AML-193 (cell line): ENCODE data around the gene HOXA2.

Experiments
- DNase-seq, 2 experiments: peaks; one replicate each; lab custom pipeline; 2025; lab: John Stamatoyannopoulos, UW

The HOXA2 gene

DNA sequence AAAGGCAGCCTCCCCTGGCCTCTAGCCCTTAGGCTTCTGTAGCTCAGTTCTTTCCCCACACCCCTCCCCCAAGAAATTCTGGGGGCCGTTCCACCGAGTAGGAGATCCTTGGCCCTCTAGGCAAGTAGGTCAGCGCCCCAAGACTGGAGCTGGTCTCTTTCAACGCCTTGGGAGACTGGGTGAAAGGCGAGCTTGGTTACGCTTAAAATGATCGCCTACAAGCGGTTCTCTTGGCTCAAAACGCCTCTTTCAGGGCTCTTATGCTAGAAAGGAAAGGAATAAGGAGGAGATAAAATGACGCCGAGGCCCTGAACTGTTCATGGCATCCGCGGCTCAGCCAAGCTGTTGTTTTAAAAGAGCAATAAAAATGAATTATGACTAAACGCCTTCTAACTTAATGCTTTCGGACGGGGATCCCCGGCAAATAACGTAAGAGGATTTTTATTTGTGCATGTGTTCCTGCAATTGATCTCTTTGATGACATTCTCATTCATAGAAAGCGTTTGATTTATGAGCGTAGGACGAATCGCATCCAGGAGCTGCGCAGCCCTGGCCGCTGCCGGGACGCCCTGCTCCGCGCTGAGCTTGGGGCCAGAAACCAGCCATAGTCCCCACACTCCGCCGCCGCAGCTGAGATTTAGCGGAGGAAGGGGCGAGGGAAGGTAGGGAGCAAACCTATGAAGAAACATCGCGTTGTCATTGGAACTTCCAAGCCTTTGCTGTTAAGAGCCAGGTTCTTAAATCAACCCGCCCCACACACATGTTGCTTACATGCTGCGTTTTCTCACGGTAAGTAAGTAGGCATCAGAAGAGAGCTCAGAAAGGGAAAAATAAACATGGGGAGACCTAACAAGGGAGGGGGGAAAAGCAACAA, 3.7 kb downstream of the HOXA2 start:
- no peak for DNase-seq

DNA sequence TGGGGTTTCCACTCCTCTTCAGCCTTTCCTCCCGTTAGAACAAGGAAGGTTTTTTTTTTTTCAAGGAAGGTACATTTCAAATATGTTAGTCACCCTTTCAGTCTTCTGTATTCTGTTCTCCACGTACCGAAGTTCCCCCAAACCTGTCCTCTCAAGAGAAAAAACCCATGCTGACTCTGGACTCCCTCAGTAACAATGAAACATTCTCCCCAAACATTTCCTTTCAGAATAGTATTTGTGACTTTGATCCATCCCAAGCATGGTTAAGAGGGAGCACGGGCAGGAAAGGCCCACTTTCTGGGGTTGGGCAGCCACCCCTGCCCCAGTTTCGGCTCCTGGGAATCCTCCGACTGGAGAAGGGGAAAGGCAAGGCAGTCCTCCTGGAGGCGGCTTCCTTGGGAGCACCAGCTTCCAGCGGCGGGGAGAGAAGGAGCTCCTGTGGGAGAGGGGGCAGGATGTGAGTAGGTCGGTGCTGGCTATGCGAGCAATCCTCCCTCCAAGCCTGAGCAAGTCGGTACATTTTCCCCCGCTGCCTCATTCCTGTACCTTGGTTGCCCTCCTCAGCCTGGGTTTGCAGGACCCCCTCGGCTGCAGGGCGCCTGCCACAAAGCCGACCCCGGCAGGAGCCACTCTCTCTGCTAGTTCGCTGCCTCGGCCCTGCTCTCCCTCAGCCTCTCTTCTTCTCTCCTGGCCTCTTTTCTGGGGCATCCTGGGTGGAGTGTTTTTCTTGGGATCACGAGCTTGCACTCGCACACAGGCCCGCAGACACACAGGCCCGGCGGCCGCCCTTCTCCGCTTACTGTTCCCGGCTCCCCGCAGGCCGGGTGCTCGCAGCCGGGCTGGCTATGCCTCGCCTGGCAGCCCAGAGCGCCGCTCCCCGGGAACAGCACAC, 4.6 kb downstream of the HOXA2 start:
- DNase-seq: no peak

DNA sequence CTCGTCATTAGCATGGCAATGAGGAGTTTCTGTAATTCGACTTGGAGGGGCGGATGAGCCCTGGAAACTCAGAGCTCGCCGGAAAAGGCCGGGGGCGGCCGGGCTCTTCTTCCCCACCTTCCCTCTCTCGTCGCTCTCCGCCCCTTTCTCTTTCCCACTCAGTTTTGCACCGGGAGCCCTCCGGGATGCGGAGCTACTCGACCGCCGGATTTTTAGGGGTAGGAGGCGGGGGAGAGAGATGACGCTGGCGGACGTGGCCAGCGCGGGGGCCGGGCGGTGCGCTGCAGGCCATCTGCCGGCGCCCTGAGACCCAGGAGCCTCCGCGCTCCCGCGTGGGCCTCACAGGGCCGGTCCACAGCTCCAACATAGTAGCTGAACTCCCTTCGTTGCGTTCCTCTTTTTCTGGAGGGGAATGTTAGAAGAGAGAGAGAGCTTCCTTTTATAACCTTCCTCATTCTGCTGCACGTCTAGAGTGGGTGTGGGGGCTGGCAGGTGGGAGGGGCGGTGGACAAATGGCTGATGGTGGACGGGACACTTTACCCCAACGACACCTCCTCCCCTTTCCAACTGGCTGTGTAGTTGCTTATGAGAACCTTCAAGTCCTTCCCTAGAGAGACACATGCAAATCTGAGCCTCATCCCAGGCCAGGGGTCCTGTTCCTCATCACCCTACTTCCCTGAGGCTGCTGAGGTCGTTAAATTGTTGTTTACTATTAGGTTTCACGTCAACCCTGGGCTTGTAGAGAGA, 5.5 kb downstream of the HOXA2 start:
- no peak for DNase-seq

DNA sequence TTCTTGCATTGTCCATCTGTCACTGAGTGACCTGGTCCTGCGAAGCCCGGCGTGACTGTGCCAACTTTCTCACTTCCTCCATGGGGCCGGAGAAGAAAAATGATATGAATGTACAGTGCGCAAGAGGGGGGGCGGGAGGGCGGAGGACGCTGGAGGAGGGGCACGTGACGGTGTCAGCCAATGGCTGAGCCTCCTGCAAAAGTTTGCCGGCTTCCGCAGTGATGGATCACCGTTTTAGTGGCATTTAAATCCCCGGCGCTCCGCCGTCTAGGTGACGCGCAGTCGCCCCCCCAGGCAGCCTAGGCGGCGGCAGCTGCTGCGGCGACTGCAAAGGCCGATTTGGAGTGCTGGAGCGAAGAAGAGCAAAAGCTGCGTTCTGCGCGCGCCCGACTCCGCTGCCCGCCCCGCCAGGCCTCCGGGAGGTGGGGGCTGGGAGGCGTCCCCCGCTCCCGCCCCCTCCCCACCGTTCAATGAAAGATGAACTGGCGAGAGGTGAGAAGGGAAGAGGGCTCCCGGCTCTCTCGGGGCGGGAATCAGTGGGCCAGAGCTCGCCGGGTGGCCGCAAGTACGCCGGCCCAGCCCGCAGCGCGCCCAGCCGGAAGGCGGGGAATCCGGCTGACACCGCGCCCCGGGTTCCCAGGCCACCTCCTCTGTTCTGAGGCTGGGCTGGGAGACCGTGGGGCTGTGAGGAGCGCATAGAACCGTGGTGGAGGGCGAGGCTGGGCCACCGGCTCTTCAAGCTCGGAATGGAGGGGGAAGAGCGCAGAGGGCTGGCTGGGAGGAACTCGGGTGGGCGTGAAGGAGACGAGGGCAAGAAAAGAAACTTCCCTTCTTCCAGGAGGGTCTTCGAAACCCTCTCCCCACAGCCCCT, 6.4 kb downstream of the HOXA2 start, which contains the start of gene HOXA1:
TSS of gene HOXA1 (minus strand) at position 104 of the 871 bp plus-strand sequence. CDS start at position 16, 88 bp downstream.
- DNase-seq: no peak

DNA sequence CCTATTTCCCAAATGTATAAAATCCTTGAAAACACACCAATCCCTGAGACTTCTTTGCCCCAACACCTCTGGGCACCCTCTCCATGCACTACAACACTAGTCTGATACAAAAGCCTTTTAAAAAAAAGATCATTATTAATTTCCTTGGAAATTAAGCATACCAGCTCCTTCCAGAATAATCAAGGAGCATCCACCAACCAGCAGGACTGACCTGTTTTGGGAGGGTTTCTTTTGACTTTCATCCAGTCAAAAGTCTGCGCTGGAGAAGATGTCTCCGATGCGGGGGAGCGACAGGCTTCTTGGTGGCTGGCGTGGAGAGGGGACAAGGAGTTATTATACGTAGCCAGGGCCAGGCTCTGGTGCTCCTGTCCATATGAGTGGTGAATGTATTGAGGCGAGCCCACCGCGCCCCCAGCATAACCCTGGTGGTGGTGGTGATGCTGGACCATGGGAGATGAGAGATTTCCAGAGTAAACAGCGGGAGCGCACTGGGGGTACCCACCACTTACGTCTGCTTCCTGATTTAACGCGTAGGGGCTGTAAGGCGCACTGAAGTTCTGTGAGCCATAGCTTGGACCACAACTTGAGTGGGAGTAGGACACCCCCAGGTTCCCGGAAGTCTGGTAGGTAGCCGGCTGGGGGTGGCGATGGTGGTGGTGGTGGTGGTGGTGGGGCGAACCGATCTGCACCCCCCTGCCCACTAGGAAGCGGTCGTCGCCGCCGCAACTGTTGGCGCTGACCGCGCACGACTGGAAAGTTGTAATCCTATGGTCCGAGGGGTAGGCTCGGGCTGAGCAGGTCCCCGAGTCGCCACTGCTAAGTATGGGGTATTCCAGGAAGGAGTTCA, 7.2 kb downstream of the HOXA2 start:
- DNase-seq: no peak

DNA sequence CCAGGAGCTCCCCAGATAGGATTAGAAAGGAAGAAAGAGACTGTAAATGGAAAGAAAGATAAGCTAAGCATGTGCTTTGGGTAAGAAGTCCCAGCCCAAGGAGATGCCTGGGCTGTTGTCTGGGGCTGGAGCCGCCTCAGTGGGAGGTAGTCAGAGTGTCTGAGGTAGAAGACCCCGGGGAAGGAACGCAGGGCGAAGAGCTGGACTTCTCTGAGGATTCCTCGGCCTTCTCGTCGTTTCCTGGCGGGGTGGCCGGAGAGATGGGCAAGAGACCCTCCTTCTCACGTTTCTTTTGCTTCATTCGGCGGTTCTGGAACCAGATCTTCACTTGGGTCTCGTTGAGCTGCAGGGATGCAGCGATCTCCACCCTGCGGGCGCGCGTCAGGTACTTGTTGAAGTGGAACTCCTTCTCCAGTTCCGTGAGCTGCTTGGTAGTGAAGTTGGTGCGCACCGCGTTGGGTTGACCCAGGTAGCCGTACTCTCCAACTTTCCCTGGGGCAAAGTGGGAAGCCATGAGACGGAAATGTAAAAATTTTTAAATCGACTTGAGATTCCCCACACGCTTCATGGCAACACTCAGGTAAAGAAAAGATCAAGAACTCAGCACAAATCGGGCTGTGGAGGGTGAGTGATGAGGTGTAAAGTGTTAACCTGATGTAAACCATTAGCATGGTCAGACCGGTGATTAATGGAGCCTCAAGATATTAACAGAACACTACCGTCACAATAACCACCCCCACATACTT, 8.0 kb downstream of the HOXA2 start:
- no peak for DNase-seq

DNA sequence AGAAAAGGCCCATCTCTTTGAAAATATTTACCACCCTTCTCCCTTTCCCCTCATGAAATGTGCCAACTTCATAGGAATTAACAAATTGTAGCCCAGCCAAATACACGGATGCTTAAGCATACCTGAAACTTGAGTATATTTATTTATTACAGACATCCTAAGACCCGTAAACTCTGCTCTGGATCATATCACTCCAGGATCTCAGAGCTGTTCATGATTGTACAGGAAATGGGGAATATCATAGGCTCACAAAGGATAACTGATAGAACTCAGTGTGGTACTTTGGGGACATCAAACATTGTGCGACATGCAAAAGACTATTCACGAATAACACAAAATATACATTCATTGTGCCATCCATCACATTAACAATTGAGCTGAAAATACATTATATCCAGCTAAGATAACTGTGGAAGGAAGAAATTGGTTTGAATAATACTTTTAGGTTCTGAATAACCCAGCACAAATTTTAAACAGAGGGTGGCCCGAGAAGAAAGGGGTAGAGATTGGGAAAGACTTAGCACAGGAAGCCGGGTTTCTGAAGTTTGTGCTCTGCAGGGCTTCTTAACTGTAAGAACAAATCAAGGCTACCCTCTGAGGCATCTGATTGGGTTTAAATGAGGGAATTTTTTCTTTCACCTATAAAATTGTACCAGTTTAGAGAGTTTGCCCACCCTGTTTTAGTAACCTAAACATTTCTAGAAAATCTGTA, 9.1 kb downstream of the HOXA2 start:
- DNase-seq: no peak

DNA sequence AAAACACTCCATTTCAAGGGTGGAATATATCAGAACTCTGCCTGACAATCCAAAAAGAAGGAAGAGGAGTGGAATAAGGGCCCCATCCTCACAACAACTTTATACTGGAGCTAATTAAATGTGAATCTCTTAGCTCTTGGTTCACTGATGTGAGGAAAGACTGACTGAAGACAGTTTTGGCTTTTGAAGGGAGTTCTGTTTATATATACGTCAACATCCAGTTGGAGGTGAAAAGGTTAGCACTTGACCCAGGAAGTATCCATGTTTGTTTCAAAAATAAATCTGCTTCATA, 9.7 kb downstream of the HOXA2 start:
- no peak for DNase-seq

DNA sequence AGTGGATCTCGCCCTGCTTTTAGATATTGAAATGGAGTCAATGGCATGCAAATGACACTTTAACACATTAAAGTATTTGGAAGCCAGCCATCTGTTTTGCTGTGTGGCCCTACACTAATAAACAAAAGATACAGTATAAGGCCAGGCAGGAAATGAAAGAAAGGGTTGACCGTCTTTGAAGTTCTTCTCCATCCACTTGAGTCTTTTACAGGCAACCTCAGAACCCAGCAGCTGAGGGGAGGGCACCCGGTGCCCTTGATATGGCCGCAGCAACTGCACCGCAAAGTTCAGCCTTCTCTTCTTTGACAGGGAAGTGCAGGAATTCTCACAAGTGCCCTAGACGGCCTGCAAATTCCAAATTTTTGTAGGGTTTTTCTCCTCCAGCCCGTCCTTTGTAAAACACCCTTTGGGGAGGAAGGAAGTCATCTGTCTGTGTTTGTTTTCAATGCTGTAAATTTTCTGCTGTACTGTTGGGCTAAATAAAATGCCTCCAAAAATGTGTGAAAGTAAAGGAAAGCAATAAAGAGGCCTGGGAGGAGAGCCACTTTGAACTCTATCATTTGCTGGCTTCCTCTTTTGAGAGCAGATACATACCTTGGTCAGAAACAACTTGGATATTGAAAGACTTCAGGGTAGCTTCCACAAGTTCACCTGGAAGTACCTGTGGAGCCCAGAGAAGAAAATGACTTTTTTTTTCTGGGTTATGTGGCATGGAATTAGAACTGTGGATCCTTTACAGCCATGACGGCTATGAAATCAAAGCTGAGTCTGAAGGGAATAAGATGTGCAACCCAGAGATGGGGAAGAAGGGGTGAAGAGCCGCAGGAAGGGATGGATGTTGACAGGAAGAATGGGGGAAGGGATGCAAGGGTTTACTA, 10.3 kb downstream of the HOXA2 start:
- no peak for DNase-seq

DNA sequence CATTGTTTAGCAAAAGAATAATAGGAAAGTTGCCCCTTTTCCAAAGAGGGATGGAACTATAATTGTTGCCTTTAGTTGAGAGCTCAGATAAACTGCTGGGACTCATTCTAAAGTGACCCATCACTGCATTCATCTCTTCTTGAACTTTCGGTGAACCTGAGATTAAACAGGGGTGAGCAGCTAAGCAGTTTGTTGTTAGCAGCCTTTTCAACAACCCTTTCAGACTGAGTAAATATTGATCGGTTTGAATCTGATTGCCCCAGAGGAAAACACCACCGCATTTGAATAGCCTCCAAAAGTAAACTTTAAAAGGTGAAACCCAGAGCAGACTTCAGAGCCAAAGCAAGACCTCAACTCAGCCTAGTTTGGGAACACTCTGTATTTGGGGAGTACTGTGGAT, 11.4 kb downstream of the HOXA2 start:
- no peak for DNase-seq

DNA sequence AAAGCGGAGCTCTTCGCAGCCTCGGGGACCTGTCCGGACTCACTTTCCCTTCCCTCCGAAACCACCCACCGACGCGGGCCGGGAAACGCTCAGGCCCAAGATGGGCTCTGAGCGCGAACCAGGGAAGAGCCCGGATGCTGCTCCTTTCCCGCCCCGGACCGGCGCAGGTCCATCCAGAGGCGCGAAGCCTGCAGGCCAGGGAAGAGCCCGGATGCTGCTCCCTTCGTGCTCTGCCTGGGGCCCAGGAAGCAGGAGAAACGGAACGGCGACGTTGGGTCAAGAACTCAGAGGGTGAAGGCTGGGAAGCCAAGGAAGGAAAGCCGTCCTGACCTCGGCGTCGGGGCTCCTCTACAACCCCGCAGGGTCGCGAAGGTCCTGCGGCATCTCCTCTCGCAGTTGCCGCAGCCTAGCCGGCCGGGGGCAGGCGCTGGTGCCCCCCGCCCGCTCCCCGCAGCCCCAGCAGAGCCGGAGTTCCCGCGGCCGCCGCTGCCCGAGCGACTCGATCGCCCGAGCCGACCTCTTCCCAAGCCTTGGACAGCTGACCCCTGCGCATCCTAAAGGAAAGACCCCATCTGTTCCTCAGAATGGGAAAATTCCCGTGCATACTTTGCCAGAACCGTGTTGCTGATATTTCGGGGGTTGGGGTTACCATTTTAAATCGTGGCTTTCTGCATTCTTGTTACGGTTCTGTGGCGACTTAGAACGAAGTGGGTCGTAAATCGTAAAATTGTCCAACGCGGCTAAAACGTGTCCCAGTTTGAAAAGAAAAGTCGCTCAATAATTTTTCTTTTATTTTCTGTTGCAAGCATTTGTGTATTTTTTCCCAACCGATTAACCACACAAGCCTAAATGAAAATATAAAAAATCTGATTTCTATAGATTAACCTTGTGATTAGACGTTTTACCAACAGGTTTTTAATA, 14.2 kb downstream of the HOXA2 start:
- no peak for DNase-seq

DNA sequence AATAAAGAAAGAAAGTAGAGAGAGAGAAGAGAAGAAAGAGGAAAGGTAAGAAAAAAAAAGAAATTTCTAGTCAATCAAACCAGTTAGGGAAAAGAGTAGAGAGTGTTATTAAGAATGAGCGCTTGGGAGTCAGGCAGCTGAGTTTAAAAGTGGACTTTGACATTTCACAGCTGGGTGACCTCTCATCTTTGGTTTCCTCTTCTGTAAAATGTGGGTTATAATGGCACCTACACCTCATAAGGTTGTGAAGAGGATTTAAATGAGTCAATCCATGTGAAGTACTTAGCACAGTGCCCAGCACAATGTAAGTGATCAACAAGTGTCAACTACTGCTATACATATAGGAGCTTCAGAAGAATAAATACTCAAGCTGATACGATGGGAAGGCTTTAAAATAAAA, 18.8 kb downstream of the HOXA2 start:
- no peak for DNase-seq

DNA sequence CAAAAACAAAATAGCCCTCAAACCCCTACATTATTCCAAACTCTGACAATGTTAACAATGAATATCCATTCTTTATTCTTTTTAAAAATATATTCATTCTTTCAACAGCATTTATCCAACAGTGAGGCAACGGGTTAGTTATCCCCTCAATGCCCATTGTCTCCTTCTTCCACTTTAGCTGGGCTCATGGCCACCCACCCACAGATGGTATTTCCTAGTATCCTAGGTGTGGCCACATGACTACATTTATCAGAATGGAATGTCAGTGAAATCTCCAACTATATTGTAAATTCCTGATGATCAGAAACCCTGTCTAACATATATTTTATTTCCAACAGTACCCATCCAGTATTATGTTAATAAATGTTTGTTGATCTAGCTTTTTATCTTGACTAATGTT, 20.3 kb downstream of the HOXA2 start:
- DNase-seq: no peak

DNA sequence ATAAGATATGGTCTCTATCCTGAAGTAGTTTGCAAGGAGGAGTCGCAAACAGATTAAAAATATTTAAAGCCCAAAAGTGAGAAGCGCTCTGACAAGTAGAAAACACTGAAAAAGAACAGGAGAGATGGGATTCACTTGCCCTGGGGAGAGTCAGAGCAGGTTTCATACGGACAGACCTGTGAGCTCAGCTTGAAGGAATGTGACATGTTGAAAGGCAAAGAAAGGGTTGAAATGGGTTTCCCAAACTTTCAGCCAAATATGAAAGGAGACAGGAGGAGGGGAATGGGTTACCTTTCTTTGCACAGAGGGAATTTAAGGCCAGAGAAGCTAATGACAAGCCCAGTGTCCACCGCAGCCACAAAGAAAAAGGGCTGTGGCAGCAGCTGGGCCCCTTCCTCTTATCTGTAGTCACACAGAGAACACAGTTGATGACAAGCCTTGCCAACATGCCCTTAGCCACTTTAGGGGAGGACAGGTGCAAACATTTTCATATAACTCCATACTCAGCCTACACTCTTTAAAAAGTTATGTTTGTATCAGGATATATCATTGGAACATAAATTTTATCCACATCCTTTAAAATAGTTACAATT, 21.5 kb downstream of the HOXA2 start:
- DNase-seq: no peak

DNA sequence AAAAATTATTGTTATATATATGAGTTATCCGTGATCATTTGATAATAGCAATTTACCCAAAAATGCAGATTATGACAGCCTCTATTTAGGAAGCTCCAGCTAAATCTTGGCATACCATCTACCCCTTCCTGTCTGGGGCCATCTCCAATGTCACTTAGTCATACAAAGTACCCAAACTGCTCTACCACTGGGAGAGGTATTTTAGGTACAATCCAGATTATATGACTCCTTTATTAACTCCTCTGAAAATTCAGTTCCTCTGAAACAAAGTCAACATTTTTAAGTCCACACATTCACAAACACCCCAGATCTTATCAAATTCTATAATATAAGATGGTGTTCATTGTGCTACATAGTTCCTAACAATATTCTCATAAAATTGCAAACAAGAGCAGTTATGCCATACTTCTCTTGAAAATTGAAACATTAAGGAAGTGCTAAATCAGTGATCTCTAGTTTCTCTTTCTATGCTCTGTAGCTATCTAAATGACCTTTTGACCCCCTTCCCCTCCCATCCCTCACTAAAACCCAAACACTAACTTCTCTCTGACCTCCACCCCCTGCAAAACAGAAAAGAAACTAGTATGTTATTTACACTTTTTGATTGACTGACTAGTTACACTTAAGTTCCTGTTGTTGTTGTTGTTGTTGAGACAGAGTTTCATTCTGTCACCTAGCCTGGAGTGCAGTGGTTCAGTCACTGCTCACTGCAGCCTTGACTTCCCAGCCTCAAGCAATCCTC, 23.1 kb downstream of the HOXA2 start:
- no peak for DNase-seq
